ENCODE measurements around the gene INSRR. TPM values are rescaled to one million over a fixed set of nuclear protein-coding genes. Genes with fewer than 3 reads are reported as not detected.

INSRR gene
- total and polyA plus RNA-seq, 2 of the 8 experiments (the other 6 are each of a cell fraction or from before 2014, with no cell fraction given), result 0.02 TPM; not detected in 1

GRCh38 chr1:156816561-156817328, 42.2 kb downstream of the INSRR start, which contains the start of gene SH2D2A:
Gene SH2D2A (minus strand): TSS chr1:156816848. CDS start chr1:156816708, 140 bp downstream.
- no peak within 1 kb of the TSS for H2BK120ac ChIP-seq (replicated peaks; ENCODE audit: low read depth, low read length)
- FAIRE-seq (no peak), DNase-seq (ENCODE audit: low read depth in 1 of 2, low spot score in 2 of 2) (no peak)
- H3K27ac ChIP-seq (ENCODE audit: low read depth, low read length), result no peak within 1 kb of the TSS
- H4K91ac ChIP-seq (replicated peaks; ENCODE audit: insufficient read length, low read length), result no peak within 1 kb of the TSS
- no peak within 1 kb of the TSS for H3K4me3 ChIP-seq (ENCODE audit: extremely low read depth in 1 of 4, insufficient read depth in 2 of 4, low read depth in 3 of 4, low read length in 4 of 4)
- H3K4me2 ChIP-seq (ENCODE audit: insufficient read depth in 1 of 2, low read depth in 2 of 2, low read length in 2 of 2), result no peak within 1 kb of the TSS
- 87% methylated on average over 10 of the region's 10 CpGs; no CpG with 5 or more reads in 1 of the 2 experiments for WGBS, 2 experiments (ENCODE audit: extremely low coverage in 1 of 2, insufficient coverage in 1 of 2, insufficient read length in 1 of 2, insufficient replicate concordance in 2 of 2, low coverage in 1 of 2, low lambda C conversion rate in 2 of 2, missing lambda C conversion rate in 1 of 2)
- no peak within 1 kb of the TSS for H2BK5ac ChIP-seq (ENCODE audit: low read depth, low read length)
- H3K23me2 ChIP-seq (ENCODE audit: low read depth, low read length), result peaks cover 2% of the 10 kb centered on the region; the same call in 1 of the 2 replicates
- H3K4ac ChIP-seq (replicated peaks; ENCODE audit: insufficient read length, low read depth, low read length), result no peak within 1 kb of the TSS
- H2AK5ac ChIP-seq (ENCODE audit: low read depth, low read length), result no peak within 1 kb of the TSS
- H3K79me2 ChIP-seq (ENCODE audit: control insufficient read depth in 1 of 2, insufficient read depth in 2 of 2, low read length in 2 of 2), result no peaks in the 10 kb centered on the region
- ChIA-PET POLR2A (ENCODE audit: partially characterized antibody) (no interaction called here), CTCF (ENCODE audit: partially characterized antibody) (interaction anchor here (1.0 to 31.8 kb wide), 6 partner anchors 9 to 90 kb away, joined by 3 to 491 read pairs (median 6); partner anchors contain the start of gene INSRR)
- H3K36me3 ChIP-seq (ENCODE audit: control insufficient read depth in 2 of 4, insufficient read depth in 4 of 4, low read length in 3 of 4), result no peaks in the 10 kb centered on the region
- H3K27me3 ChIP-seq (replicated peaks in 1 of 4; ENCODE audit: control insufficient read depth in 3 of 4, extremely low read depth in 1 of 4, insufficient read depth in 3 of 4, low read length in 3 of 4), result peaks cover 1 to 45% (median 41%) of the 10 kb centered on the region in 4 experiments
- H4K8ac ChIP-seq (ENCODE audit: extremely low read depth, insufficient read depth, low read length), result no peak within 1 kb of the TSS; the same call in 1 of the 2 replicates
- H4K5ac ChIP-seq (ENCODE audit: insufficient read length, low read depth, low read length), result no peak within 1 kb of the TSS
- no peak within 1 kb of the TSS for H3K9ac ChIP-seq (replicated peaks in 1 of 4; ENCODE audit: extremely low read depth in 1 of 4, low read depth in 3 of 4, low read length in 3 of 4)
- no peaks in the 10 kb centered on the region for H3K9me3 ChIP-seq (ENCODE audit: insufficient read depth in 2 of 2, low read depth in 1 of 2, low read length in 1 of 2)
- H3K79me1 ChIP-seq (ENCODE audit: low read depth, low read length), result no peaks in the 10 kb centered on the region
- H3K18ac ChIP-seq (ENCODE audit: extremely low read depth, low read length), result no peak within 1 kb of the TSS
- H3K23ac ChIP-seq (ENCODE audit: insufficient read length), result no peak within 1 kb of the TSS
- H3K4me1 ChIP-seq (replicated peaks in 1 of 4; ENCODE audit: control insufficient read depth in 3 of 4, insufficient read depth in 4 of 4, low read length in 3 of 4), result peaks cover 0 to 11% (median 5%) of the 10 kb centered on the region in 4 experiments; a peak in 6 of 7 replicates
- H2BK20ac ChIP-seq (ENCODE audit: low read length), result no peak within 1 kb of the TSS
- peak within 1 kb of the TSS; percentile 49; the same call in 1 of the 2 replicates for H2BK15ac ChIP-seq (ENCODE audit: low read length)
- H2AFZ ChIP-seq (ENCODE audit: low read length), result no peak within 1 kb of the TSS
- no peak for TF ChIP-seq KDM5A (IDR thresholded peaks at IDR 0.05; ENCODE audit: low read length)
- 0 out of 2 replicates have a peak, but pooled peaks have one; percentile 26 for TF ChIP-seq SUZ12 (IDR thresholded peaks at IDR 0.05; ENCODE audit: low read length)
- TF ChIP-seq POLR2AphosphoS5 (IDR thresholded peaks at IDR 0.05; ENCODE audit: low read depth, low read length), result no peak
- no peak for TF ChIP-seq BACH1 (IDR thresholded peaks at IDR 0.05; ENCODE audit: low read length)
- no peak for TF ChIP-seq CHD2 (IDR thresholded peaks at IDR 0.05; ENCODE audit: low read length)
- no peak within 1 kb of the TSS for H3K56ac ChIP-seq (replicated peaks; ENCODE audit: insufficient read length, low read depth, low read length)
- H4K20me1 ChIP-seq (replicated peaks in 1 of 2; ENCODE audit: control insufficient read depth in 1 of 2, insufficient read depth in 2 of 2, low read length in 2 of 2), result no peaks in the 10 kb centered on the region
- H2BK12ac ChIP-seq (ENCODE audit: low read depth, low read length), result 0 out of 2 replicates have a peak within 1 kb of the TSS, but pooled peaks have one; percentile 43
- no peak within 1 kb of the TSS for H3K14ac ChIP-seq (ENCODE audit: insufficient read length)
